ENCODE measurements around the gene PLCB4. TPM values are rescaled to one million over a fixed set of nuclear protein-coding genes. Genes with fewer than 3 reads are reported as not detected.

The PLCB4 gene
- total RNA-seq, 1 donor from 2014 or later = 0.23 TPM

- ATAC-seq (no peak), DNase-seq (ENCODE audit: low spot score) (no peak)
These were observed 438.8 kb downstream of the PLCB4 start for GRCh38 chr20:9507544-9508239.

- ATAC-seq = no peak
- DNase-seq (ENCODE audit: low spot score) = no peak
These were observed 439.4 kb downstream of the PLCB4 start for GRCh38 chr20:9508240-9508661.

- ATAC-seq (no peak), DNase-seq (ENCODE audit: low spot score) (no peak)
These were observed 439.9 kb downstream of the PLCB4 start for GRCh38 chr20:9508696-9509178.

GRCh38 chr20:9509246-9509645, 440.4 kb downstream of the PLCB4 start:
- DNase-seq (ENCODE audit: low spot score) (no peak), ATAC-seq (no peak)

GRCh38 chr20:9510911-9511310, 442.0 kb downstream of the PLCB4 start:
- ATAC-seq (no peak), DNase-seq (ENCODE audit: low spot score) (no peak)

GRCh38 chr20:9514072-9514460, 445.2 kb downstream of the PLCB4 start:
- no peak for ATAC-seq
- DNase-seq (ENCODE audit: low spot score) = no peak

GRCh38 chr20:9514461-9515213, 445.8 kb downstream of the PLCB4 start, which contains the start of gene LAMP5:
Gene LAMP5, plus strand, starts transcription at chr20:9514590. Its CDS starts 263 bp downstream, at chr20:9514853.
- DNase-seq (ENCODE audit: low spot score) = no peak
- ATAC-seq = no peak

GRCh38 chr20:9515214-9515585, 446.3 kb downstream of the PLCB4 start:
- DNase-seq (ENCODE audit: low spot score) (no peak), ATAC-seq (no peak)

- no peak for DNase-seq (ENCODE audit: low spot score)
- no peak for ATAC-seq
These were observed 446.9 kb downstream of the PLCB4 start for GRCh38 chr20:9515741-9516233.

- ATAC-seq = no peak
These were observed 447.5 kb downstream of the PLCB4 start for GRCh38 chr20:9516234-9516871.

GRCh38 chr20:9517297-9518162, 448.6 kb downstream of the PLCB4 start:
- no peak for DNase-seq (ENCODE audit: low spot score)
- no peak for ATAC-seq

More at GRCh38 chr20:9516234-9516871, 447.5 kb downstream of the PLCB4 start:
- no peak for DNase-seq (ENCODE audit: low spot score)

- ATAC-seq = no peak
- DNase-seq (ENCODE audit: low spot score) = no peak
These were observed 449.8 kb downstream of the PLCB4 start for GRCh38 chr20:9518576-9519175.

GRCh38 chr20:9520086-9520485, 451.2 kb downstream of the PLCB4 start:
- ATAC-seq = no peak
- DNase-seq (ENCODE audit: low spot score) = no peak

GRCh38 chr20:9523636-9524035, 454.7 kb downstream of the PLCB4 start:
- no peak for DNase-seq (ENCODE audit: low spot score)
- no peak for ATAC-seq
